ENCODE measurements around the gene NACC2. TPM values are rescaled to one million over a fixed set of nuclear protein-coding genes. Genes with fewer than 3 reads are reported as not detected.

Gene NACC2
- total and polyA plus RNA-seq, 4 donors, result 4.8 to 17.8 (median 8.8) TPM

DNA sequence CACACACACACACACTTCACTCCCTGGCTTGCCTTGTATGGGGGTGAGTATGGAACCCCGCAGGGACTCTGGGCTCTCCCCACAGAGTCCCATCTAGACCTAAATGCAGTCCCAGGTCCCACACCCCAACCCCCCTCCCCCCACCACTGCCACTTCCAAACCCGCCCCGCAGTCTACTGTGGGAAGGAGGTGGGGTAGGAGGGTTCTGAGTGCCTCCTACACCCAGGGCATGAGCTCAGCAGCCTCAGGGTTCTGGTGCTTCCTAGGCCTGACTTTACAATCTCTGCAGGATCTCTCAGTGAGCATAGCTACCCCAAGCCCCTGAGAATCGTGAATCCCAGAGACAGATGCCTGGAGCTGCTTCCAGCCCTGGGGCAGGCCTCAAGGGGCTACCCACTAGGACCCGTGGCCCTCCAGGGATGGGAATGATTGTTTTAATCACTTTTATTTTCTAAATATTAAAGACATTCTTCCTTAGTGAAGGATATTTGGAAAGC is 1.5 kb upstream of the NACC2 start:
- Histone ChIP-seq H3K36me3 (ENCODE audit: control insufficient read depth in 4 of 4, insufficient read depth in 3 of 4, low read depth in 1 of 4, low read length in 3 of 4) (no peaks in the 10 kb centered on the region), H3K9me3 (ENCODE audit: control insufficient read depth in 4 of 4, low read length in 3 of 4) (no peaks in the 10 kb centered on the region), H3K9ac (ENCODE audit: low read depth in 1 of 2, low read length in 2 of 2) (no peak overlapping the region), H3K27me3 (ENCODE audit: control insufficient read depth in 4 of 4, insufficient read depth in 4 of 4, low read length in 3 of 4) (no peaks in the 10 kb centered on the region), H3K4me1 (ENCODE audit: control insufficient read depth in 4 of 4, insufficient read depth in 4 of 4, low read length in 3 of 4) (peaks cover 8 to 32% (median 21%) of the 10 kb centered on the region in 4 donors), H3K27ac (ENCODE audit: low read depth in 1 of 2, low read length in 2 of 2) (no peak overlapping the region), H3K4me3 (ENCODE audit: low read depth in 1 of 3, low read length in 3 of 3) (no peak overlapping the region)
- 91% methylated on average over 5 of the region's 5 CpGs for WGBS
- no peak for DNase-seq (ENCODE audit: low spot score)
- no peak for TF ChIP-seq FOXA2 (IDR thresholded peaks at IDR 0.05)
- TF ChIP-seq, protein P1, sequence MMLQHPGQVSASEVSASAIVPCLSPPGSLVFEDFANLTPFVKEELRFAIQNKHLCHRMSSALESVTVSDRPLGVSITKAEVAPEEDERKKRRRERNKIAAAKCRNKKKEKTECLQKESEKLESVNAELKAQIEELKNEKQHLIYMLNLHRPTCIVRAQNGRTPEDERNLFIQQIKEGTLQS (IDR thresholded peaks at IDR 0.05), result no peak
- TF ChIP-seq EGR1 (IDR thresholded peaks at IDR 0.05; ENCODE audit: low read depth in 2 of 2), result no peak

DNA sequence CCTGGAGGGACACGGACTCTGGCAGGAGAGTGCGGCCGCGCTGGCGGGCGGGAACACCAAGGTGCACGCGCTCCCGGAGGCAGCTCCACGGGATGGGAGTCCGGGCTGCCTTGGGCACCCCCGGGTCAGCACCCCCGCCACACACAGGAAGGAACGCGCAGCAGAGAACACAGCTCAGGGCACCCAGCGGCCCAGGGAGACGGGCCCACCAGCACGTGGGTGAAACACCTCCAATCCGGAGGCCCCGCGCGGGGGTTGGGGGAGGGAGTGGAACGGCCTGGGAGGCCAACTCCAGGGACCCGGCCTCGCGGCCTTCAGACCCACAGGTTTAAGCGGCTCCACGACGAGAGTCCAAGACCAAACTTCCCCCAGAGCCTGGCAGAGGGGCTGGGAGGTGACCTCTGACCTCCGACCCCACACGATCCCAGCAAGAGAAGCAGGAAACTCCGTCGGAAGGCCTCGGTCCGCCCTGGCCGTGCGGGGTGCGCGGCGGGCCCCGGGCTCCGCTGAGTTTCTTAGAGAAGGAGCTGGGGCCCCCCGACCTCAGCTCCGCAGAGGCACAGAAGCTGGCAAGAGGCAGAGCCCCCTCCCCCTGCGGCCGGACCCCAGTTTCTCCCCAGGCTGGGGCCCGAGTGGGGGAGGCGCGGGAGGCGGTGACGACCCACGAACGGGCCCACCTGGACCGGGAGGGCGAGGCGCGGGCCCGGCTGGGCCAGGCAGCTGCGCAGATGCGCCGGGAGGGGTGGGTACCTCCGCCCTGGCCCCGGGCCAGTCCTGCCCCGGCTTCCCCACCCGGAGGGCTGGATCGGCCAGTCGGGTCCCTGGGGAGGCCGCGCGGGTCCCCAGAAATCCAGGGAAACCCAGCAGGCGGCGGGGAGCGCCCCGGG is 851 bp downstream of the NACC2 start:
- DNase-seq (ENCODE audit: low spot score), result peak; percentile 62
- H3K27ac ChIP-seq (ENCODE audit: low read depth in 1 of 2, low read length in 2 of 2), result peak overlapping the region; percentile 75 to 79
- no peaks in the 10 kb centered on the region for H3K9me3 ChIP-seq (ENCODE audit: control insufficient read depth in 4 of 4, low read length in 3 of 4)
- H3K36me3 ChIP-seq (ENCODE audit: control insufficient read depth in 4 of 4, insufficient read depth in 3 of 4, low read depth in 1 of 4, low read length in 3 of 4), result no peaks in the 10 kb centered on the region
- H3K27me3 ChIP-seq (ENCODE audit: control insufficient read depth in 4 of 4, insufficient read depth in 4 of 4, low read length in 3 of 4), result no peaks in the 10 kb centered on the region
- peaks cover 17 to 50% (median 31%) of the 10 kb centered on the region in 4 donors for H3K4me1 ChIP-seq (ENCODE audit: control insufficient read depth in 4 of 4, insufficient read depth in 4 of 4, low read length in 3 of 4)
- H3K4me3 ChIP-seq (ENCODE audit: low read depth in 1 of 3, low read length in 3 of 3), result peak overlapping the region; percentile 51 to 93 (median 80)
- H3K9ac ChIP-seq (ENCODE audit: low read depth in 1 of 2, low read length in 2 of 2), result peak overlapping the region; percentile 51 to 68
- WGBS, result 3% methylated on average over 74 of the region's 74 CpGs
- TF ChIP-seq YY1 (IDR thresholded peaks at IDR 0.05) (no peak), HNF4G (IDR thresholded peaks at IDR 0.05) (no peak), RAD21 (IDR thresholded peaks at IDR 0.05) (peak in 1 of 2 donors; percentile 21), SP1 (IDR thresholded peaks at IDR 0.05) (peak; percentile 35), EGR1 (IDR thresholded peaks at IDR 0.05; ENCODE audit: low read depth in 2 of 2) (no peak), NR2F2 (IDR thresholded peaks at IDR 0.05) (peak; percentile 76), RXRA (IDR thresholded peaks at IDR 0.05) (peak; percentile 43 to 44), HNF4A (conservative IDR thresholded peaks at IDR 0.05) (peak; percentile 42 to 69)
- TF ChIP-seq, protein P2, sequence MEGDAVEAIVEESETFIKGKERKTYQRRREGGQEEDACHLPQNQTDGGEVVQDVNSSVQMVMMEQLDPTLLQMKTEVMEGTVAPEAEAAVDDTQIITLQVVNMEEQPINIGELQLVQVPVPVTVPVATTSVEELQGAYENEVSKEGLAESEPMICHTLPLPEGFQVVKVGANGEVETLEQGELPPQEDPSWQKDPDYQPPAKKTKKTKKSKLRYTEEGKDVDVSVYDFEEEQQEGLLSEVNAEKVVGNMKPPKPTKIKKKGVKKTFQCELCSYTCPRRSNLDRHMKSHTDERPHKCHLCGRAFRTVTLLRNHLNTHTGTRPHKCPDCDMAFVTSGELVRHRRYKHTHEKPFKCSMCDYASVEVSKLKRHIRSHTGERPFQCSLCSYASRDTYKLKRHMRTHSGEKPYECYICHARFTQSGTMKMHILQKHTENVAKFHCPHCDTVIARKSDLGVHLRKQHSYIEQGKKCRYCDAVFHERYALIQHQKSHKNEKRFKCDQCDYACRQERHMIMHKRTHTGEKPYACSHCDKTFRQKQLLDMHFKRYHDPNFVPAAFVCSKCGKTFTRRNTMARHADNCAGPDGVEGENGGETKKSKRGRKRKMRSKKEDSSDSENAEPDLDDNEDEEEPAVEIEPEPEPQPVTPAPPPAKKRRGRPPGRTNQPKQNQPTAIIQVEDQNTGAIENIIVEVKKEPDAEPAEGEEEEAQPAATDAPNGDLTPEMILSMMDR (IDR thresholded peaks at IDR 0.05; ENCODE audit: low read depth, low read length, missing input control), result no peak
- TF ChIP-seq, protein P3, sequence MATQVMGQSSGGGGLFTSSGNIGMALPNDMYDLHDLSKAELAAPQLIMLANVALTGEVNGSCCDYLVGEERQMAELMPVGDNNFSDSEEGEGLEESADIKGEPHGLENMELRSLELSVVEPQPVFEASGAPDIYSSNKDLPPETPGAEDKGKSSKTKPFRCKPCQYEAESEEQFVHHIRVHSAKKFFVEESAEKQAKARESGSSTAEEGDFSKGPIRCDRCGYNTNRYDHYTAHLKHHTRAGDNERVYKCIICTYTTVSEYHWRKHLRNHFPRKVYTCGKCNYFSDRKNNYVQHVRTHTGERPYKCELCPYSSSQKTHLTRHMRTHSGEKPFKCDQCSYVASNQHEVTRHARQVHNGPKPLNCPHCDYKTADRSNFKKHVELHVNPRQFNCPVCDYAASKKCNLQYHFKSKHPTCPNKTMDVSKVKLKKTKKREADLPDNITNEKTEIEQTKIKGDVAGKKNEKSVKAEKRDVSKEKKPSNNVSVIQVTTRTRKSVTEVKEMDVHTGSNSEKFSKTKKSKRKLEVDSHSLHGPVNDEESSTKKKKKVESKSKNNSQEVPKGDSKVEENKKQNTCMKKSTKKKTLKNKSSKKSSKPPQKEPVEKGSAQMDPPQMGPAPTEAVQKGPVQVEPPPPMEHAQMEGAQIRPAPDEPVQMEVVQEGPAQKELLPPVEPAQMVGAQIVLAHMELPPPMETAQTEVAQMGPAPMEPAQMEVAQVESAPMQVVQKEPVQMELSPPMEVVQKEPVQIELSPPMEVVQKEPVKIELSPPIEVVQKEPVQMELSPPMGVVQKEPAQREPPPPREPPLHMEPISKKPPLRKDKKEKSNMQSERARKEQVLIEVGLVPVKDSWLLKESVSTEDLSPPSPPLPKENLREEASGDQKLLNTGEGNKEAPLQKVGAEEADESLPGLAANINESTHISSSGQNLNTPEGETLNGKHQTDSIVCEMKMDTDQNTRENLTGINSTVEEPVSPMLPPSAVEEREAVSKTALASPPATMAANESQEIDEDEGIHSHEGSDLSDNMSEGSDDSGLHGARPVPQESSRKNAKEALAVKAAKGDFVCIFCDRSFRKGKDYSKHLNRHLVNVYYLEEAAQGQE (IDR thresholded peaks at IDR 0.05), result peak; percentile 24

Data from liver (tissue), 9 donors.